Activated CD4-positive, alpha-beta T cell treated with anti-CD3 and anti-CD28 coated beads for 36 hours (primary cell): ENCODE measurements around the gene MRPL37. TPM values are rescaled to one million over a fixed set of nuclear protein-coding genes. Genes with fewer than 3 reads are reported as not detected.

ENCODE experiments used
- ATAC-seq: fragments of 200-7000 bp; cut with Tn5 transposase; one replicate; pipeline ENCODE4 v1.10.0; 2021; ENCODE audit warnings: mild to moderate bottlenecking, moderate library complexity
- CTCF ChIA-PET: fragments of 350-600 bp; sonication (Branson Sonifier 250); formaldehyde crosslinking; loops from one replicate; lab custom pipeline; 2021; ENCODE audit warnings: antibody characterized with exemption; lab: Charles Lee
- POLR2A ChIA-PET: fragments of 350-600 bp; sonication (Branson Sonifier 250); formaldehyde crosslinking; loops from one replicate; lab custom pipeline; 2021; ENCODE audit warnings: antibody characterized with exemption, inconsistent platforms; lab: Charles Lee
- DNase-seq: peaks from one replicate; pipeline ENCODE4 v3.0.0-alpha.2; 2020
- H3K27ac Mint-ChIP-seq: one replicate; pipeline ENCODE4 v1.8.0; 2021; ENCODE audit warnings: mixed read lengths
- H3K27me3 Mint-ChIP-seq: one replicate; pipeline ENCODE4 v1.8.0; 2021; ENCODE audit warnings: mixed read lengths
- H3K36me3 Mint-ChIP-seq: one replicate; pipeline ENCODE4 v1.8.0; 2021; ENCODE audit warnings: low read depth, mixed read lengths
- H3K4me1 Mint-ChIP-seq: one replicate; pipeline ENCODE4 v1.8.0; 2021; ENCODE audit warnings: mixed read lengths
- H3K4me3 Mint-ChIP-seq: one replicate; pipeline ENCODE4 v1.8.0; 2021; ENCODE audit warnings: mild to moderate bottlenecking, moderate library complexity, mixed read lengths
- H3K9me3 Mint-ChIP-seq: one replicate; pipeline ENCODE4 v1.8.0; 2021; ENCODE audit warnings: low read depth, mixed read lengths
- intact Hi-C, 2 experiments: fragments of 100-400 bp; cut with DNase I in 1 of 2; cut with micrococcal nuclease in 1 of 2; formaldehyde crosslinking; loops; one replicate each; pipeline versions ENCODE4 v1.14.2 to v1.15.1; 2022 to 2024; cut with DNase I, micrococcal nuclease
- total RNA-seq, 2 experiments: library from RNA; stranded (reverse); gene quantifications; one replicate each; pipeline ENCODE4 v1.2.3, GENCODE V29; 2021

Gene MRPL37
- total RNA-seq, 2 experiments from 2014 or later: 177 to 189 TPM

DNA sequence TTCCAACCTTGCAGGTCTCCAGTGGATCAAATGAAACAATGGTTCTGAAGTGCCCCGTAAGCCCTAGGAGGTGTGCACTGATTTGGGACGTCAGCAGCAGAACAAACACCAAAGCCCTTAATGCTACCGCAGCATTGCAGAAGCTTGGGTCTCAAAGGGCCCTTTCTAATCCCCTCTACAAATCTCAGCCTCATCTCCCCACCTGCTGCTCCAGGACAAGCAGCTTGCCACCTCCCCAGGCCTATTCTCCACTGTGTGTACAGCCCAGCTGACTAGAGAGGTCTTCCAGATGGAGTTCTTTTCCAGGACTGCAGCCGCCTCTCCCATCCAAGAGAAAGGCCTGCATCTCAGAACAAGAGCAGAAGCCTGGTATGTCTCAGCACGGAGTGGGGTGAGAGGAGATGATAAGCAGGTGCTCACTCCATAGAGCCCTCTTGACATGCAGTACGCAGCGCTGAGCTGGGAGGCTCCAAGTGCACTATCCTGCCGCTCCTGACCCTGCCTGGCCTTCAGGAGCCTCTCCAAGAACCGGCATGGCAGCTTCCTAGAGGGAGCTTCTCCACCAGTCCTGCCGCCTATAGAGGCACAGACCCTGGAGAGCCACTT, 46.3 kb downstream of the MRPL37 start:
- no peak for ATAC-seq
- DNase-seq: no peak
- Mint-ChIP-seq H3K27me3 (no peaks in the 10 kb centered on the region), H3K4me1 (no peaks in the 10 kb centered on the region), H3K4me3 (no peak overlapping the region), H3K27ac (no peak overlapping the region), H3K9me3 (no peaks in the 10 kb centered on the region), H3K36me3 (peaks cover 2% of the 10 kb centered on the region)
- POLR2A ChIA-PET: no interaction called here
- intact Hi-C loops: no loop called here
- CTCF ChIA-PET: no interaction called here

DNA sequence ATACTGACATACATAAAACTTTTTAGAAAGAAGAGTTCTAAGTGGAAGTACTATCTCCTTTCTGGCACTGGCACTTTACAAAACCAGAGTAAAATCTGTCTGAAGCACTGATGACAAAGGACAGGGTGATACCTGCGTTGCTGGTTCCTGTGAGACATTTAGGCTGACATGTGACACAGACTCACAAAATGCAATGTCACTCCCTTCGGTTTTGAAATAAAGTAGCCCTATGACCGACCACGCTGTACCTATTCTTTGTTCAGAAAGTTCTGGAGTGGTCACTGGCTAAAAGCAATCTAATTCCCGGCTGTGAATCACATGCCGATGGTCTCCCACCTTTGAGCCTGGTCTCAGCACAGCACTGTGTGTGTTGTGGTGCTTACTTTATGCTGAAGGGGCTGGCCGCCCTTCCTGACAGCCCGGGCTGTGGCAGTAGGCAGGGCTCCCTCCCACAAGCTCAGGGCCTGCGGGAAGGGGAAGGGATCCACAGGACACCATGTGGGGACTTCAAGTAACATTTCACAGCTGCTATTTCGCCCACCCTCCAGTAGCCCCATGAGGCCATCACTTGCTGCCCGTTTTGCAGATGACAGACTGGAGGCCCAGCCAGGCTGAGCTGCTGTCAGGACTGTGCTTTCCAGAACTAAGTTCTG, 48.0 kb downstream of the MRPL37 start:
- Mint-ChIP-seq H3K27ac (peak overlapping the region; percentile 42), H3K4me1 (no peaks in the 10 kb centered on the region), H3K9me3 (no peaks in the 10 kb centered on the region), H3K4me3 (no peak overlapping the region), H3K36me3 (peaks cover 4% of the 10 kb centered on the region), H3K27me3 (no peaks in the 10 kb centered on the region)
- no peak for DNase-seq
- intact Hi-C loops: no loop called here
- CTCF ChIA-PET: no interaction called here
- POLR2A ChIA-PET: no interaction called here
- ATAC-seq: no peak

DNA sequence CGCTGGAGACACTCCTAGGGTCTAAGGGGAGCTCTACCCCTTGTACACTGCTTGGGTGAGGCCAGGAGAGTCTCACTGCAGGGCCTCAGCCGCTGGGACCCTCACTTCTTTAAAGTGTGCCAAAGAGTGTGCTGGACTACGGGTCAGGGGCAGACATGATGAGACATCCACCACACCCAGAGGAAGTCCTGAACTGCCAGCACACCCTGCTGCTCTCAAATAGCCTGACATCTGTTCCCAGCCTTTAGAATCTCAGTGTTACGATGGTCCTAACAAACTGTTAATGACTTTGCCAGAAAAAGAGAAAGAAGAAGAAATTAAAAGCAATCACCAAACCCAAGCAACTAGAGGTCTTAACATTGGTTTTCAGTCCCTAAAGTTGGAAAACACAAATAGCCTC, 49.0 kb downstream of the MRPL37 start:
- ATAC-seq: no peak

DNA sequence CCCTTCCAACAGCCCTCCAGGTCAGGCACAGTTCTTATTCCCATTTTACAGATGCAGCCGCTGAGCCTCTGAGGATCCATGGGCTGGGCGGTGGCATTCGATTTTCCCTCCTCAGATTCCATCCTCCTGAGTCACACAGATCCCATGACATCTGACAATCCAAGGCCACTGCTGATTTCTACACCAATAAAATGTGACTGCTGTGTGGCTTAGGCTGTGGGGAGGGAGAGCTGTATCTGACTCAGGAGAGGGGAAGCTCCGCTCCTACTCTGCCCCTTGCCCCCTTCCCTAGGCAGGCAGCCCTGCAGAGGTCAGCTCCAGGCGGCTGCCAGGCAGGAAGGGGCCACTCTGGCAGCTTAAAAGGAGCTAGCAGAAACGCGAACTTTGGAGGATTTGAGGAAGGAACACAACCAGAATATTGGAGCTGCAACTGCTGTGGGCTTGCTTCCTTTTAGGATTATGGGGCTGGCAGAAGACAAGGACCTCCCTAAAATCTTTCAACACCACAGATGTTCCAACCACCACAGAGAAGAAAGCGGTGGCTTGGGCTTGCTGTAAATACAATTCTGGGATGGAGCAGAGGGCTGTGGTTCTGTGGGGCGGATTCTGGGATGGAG, 50.0 kb downstream of the MRPL37 start:
- H3K4me1 Mint-ChIP-seq: no peaks in the 10 kb centered on the region
- H3K27me3 Mint-ChIP-seq: no peaks in the 10 kb centered on the region
- peaks cover 4% of the 10 kb centered on the region for H3K36me3 Mint-ChIP-seq
- no peak overlapping the region for H3K4me3 Mint-ChIP-seq
- no peak overlapping the region for H3K27ac Mint-ChIP-seq
- ChIA-PET POLR2A (interaction anchor here (0.7 kb wide), 1 partner anchor 84 kb away, joined by 3 read pairs; no protein-coding TSS in a partner anchor), CTCF (no interaction called here)
- DNase-seq (no peak), ATAC-seq (no peak)
- intact Hi-C loops: no loop called here
- no peaks in the 10 kb centered on the region for H3K9me3 Mint-ChIP-seq

More for the DNA sequence above, 49.0 kb downstream of the MRPL37 start:
- ChIA-PET POLR2A (no interaction called here), CTCF (interaction anchor here (0.6 kb wide), 1 partner anchor 84 kb away, joined by 3 read pairs; no protein-coding TSS in a partner anchor)
- Mint-ChIP-seq H3K4me1 (no peaks in the 10 kb centered on the region), H3K9me3 (no peaks in the 10 kb centered on the region), H3K4me3 (no peak overlapping the region), H3K36me3 (peaks cover 4% of the 10 kb centered on the region), H3K27me3 (no peaks in the 10 kb centered on the region), H3K27ac (no peak overlapping the region)
- no peak for DNase-seq
- intact Hi-C loops: no loop called here

DNA sequence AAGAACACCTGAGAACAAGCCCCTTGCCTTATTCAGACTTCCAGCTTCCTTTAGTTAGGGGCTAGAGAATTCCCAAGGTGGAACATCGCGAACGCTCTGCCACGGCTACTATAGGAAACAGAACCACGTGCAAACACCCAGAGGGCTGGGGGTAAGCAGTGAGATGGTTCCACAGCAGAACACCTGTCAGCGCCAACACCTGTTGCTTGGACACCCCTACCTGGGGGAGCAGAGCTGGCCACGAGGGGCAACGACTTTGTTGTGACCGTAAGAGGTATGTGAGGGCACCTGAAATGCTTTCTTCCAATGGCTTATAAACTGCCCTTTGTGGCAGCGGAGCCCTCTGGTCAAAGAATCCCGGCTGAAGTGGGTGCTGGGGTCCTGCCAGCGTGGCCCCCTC, 50.7 kb downstream of the MRPL37 start:
- ChIA-PET CTCF (interaction anchor here (0.6 kb wide), 1 partner anchor 16 kb away, joined by 4 read pairs; no protein-coding TSS in a partner anchor), POLR2A (no interaction called here)
- no peak for DNase-seq
- Mint-ChIP-seq H3K9me3 (no peaks in the 10 kb centered on the region), H3K4me1 (no peaks in the 10 kb centered on the region), H3K27me3 (no peaks in the 10 kb centered on the region), H3K4me3 (no peak overlapping the region), H3K27ac (no peak overlapping the region), H3K36me3 (peaks cover 4% of the 10 kb centered on the region)
- intact Hi-C loops: no loop called here
- no peak for ATAC-seq

DNA sequence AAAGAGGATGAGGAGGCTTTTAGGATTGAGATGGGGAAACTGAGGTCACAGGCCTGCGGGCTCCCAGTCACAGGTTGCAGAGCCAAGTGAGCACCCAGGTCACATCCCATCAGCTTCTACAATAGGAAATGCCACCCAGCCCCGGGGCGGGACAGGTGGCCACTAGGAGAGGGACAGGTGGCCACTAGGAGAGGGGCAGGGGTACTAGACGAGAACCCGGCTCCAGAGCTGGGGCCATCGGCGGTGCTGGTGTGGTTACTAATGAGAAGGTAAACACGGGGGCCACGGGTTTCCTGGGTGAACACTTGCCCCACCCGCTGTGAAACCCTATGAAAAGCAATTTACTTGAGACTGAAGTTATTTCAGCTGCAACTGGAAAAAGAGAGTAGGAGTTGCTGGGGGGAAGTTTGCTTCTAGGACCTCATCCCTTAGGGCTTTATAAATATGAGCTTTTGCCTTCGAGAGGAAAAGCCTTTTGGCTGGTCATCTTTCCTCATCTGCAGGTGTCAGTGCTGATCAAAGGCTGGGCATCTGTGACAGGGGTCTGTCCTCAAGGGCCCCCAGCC, 52.5 kb downstream of the MRPL37 start:
- Mint-ChIP-seq H3K27me3 (no peaks in the 10 kb centered on the region), H3K4me1 (peaks cover 3% of the 10 kb centered on the region), H3K4me3 (no peak overlapping the region), H3K9me3 (no peaks in the 10 kb centered on the region), H3K27ac (no peak overlapping the region), H3K36me3 (peaks cover 8% of the 10 kb centered on the region)
- intact Hi-C loops: no loop called here
- DNase-seq: no peak
- ChIA-PET CTCF (interaction anchor here (0.7 kb wide), 1 partner anchor 170 kb away, joined by 5 read pairs; no protein-coding TSS in a partner anchor), POLR2A (no interaction called here)
- no peak for ATAC-seq

DNA sequence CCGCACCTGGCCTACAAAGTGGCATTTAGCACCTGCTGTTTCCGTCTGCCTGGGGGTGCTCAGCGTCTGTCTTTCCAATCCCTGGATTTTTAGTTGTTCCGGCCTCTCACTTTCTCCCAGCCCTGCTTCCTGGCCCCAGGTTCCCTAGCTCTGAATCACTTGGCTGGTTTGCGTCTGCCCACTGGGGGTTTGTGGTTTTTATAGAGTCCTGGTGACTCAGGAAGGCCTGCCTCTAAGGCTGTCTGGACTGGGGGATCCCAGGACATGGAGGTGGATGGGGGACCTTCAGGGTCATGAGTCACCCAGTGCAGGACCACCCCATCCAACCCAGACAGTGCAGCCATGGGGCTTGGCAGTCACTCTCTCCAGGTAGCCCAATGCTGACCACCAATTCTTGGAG, 53.5 kb downstream of the MRPL37 start:
- H3K27ac Mint-ChIP-seq: no peak overlapping the region
- H3K36me3 Mint-ChIP-seq: peaks cover 8% of the 10 kb centered on the region
- H3K27me3 Mint-ChIP-seq: no peaks in the 10 kb centered on the region
- ATAC-seq (no peak), DNase-seq (no peak)
- H3K9me3 Mint-ChIP-seq: no peaks in the 10 kb centered on the region
- no peak overlapping the region for H3K4me3 Mint-ChIP-seq
- intact Hi-C loops: no loop called here
- peaks cover 4% of the 10 kb centered on the region for H3K4me1 Mint-ChIP-seq
- ChIA-PET CTCF (no interaction called here), POLR2A (no interaction called here)

DNA sequence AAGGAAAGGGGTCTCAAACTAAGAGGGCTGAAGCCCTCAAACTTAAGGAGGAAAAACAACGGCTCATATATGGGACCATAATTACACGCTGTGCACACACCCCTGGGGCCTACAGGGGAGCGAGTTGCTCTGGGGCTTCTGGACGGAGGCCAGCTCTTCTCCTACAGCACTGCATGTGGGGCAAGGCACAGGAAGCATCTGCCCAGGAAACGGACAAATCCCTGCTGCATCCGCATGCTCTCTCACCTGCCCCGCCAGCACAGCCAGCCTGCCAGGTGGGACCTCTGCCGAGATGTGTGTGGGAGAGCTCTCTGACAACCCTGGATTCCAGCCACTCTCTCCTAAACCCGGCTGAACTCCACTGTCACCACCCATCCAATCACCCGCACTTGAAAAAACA, 54.1 kb downstream of the MRPL37 start:
- H3K9me3 Mint-ChIP-seq: no peaks in the 10 kb centered on the region
- no peak for DNase-seq
- H3K4me1 Mint-ChIP-seq: peaks cover 4% of the 10 kb centered on the region
- H3K27ac Mint-ChIP-seq: no peak overlapping the region
- no peaks in the 10 kb centered on the region for H3K27me3 Mint-ChIP-seq
- CTCF ChIA-PET: no interaction called here
- intact Hi-C loops: no loop called here
- no peak overlapping the region for H3K4me3 Mint-ChIP-seq
- POLR2A ChIA-PET: no interaction called here
- peaks cover 6% of the 10 kb centered on the region for H3K36me3 Mint-ChIP-seq
- ATAC-seq: no peak

DNA sequence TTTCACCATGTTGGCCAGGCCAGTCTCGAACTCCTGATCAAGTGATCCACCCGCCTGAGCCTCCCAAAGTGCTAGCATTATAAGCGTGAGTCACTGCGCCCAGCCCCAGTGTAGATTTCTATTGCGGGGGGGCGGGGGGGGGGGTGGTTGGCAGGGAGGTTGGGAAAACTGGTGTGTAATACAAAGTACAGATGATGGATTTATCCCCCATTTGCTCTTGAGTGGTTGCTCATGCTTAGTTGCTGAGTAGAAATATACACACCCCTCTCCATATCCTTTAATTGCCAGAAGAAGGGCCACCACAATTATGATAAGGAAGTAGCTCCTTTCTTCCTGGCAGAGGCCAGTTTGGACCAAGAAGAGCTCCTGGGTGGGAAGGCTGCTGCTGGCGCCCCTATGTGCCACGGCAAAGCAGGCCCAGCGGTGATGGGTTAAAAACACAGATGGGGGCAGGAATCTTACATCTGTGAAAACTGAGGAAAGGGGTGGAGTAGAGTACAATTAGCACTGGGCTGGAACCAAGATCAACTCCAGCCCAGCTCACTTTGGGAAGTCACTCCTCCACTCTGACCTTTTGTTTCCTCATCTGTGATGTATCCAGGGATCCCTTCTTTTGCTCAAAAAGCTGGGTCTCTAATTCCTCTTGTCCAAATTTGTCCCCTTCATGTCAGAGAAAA, 55.2 kb downstream of the MRPL37 start:
- H3K36me3 Mint-ChIP-seq: peaks cover 6% of the 10 kb centered on the region
- no peak overlapping the region for H3K4me3 Mint-ChIP-seq
- DNase-seq: no peak
- CTCF ChIA-PET: no interaction called here
- no peak overlapping the region for H3K27ac Mint-ChIP-seq
- POLR2A ChIA-PET: interaction anchor here (0.6 kb wide), 1 partner anchor 87 kb away, joined by 3 read pairs; no protein-coding TSS in a partner anchor
- H3K4me1 Mint-ChIP-seq: peaks cover 4% of the 10 kb centered on the region
- no peaks in the 10 kb centered on the region for H3K27me3 Mint-ChIP-seq
- no peaks in the 10 kb centered on the region for H3K9me3 Mint-ChIP-seq
- intact Hi-C loops: no loop called here
- ATAC-seq: no peak

DNA sequence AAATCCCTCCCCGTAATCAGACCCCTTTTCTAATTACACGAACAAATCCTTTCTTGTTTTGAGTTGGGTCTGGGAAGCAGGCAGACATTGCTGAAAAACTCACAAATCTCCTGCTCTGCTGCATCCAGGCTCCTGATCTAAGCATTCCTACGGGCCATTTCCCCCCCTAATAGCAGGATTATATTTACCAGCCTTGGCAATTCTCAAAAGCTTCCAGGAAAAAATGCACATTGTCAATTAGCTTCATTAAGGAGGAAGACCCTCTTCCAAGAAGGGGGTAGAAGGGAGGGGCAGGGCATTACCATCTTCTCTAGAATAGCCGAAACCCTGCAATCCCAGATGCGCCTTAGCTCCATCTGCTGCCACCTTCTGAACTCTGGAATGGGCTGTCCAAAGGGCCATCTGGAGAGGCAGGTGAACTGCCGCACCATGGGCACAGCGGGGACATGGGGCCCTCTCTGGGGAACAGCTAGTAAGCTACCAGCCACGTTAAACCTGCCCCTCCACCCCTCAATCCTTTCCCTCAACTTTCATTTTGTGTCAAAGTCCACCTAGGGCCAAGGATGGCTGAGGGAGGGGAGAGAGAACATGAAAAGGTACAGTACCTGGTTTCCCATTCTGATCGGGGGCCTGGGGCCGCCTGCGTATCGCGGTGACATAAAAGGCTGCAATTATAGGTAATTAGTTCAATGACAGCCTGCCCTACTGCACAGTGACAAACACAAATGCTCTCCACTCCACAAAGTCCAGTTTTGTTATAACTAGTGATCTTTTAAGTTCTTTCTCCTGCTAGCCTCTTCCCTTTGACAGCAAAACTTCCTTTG, 56.8 kb downstream of the MRPL37 start:
- Mint-ChIP-seq H3K4me3 (no peak overlapping the region), H3K9me3 (no peaks in the 10 kb centered on the region), H3K27me3 (no peaks in the 10 kb centered on the region), H3K27ac (no peak overlapping the region), H3K4me1 (peaks cover 4% of the 10 kb centered on the region), H3K36me3 (peaks cover 6% of the 10 kb centered on the region)
- ChIA-PET POLR2A (no interaction called here), CTCF (interaction anchor here (0.6 kb wide), 1 partner anchor 295 kb away, joined by 4 read pairs; no protein-coding TSS in a partner anchor)
- intact Hi-C loops: no loop called here
- ATAC-seq: no peak
- no peak for DNase-seq

DNA sequence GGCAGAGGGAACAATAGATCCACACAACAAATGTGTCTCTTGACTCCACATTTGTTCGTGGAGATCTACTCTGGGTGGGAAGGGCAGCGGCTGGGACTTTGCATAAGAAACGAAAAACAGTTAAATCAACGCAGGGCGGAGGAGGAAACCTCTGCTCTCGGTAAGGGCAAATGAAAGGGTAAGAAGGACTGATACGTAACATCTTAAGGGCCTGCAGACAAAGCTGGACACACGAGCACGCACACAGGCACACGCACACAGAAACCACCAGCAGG, 57.3 kb downstream of the MRPL37 start:
- no peaks in the 10 kb centered on the region for H3K9me3 Mint-ChIP-seq
- no peak overlapping the region for H3K4me3 Mint-ChIP-seq
- H3K27ac Mint-ChIP-seq: no peak overlapping the region
- peaks cover 4% of the 10 kb centered on the region for H3K4me1 Mint-ChIP-seq
- no peak for ATAC-seq
- POLR2A ChIA-PET: no interaction called here
- intact Hi-C loops: no loop called here
- no peak for DNase-seq
- H3K27me3 Mint-ChIP-seq: no peaks in the 10 kb centered on the region
- CTCF ChIA-PET: no interaction called here
- peaks cover 6% of the 10 kb centered on the region for H3K36me3 Mint-ChIP-seq
